ENCODE data around the gene LYRM1. TPM values are rescaled to one million over a fixed set of nuclear protein-coding genes. Genes with fewer than 3 reads are reported as not detected.
A peak's percentile ranks its signal among the peaks of the same experiment; 100 is the strongest.

Gene LYRM1
- total and polyA plus RNA-seq, 12 donors: 37.4 to 69.4 (median 53.4) TPM

DNA sequence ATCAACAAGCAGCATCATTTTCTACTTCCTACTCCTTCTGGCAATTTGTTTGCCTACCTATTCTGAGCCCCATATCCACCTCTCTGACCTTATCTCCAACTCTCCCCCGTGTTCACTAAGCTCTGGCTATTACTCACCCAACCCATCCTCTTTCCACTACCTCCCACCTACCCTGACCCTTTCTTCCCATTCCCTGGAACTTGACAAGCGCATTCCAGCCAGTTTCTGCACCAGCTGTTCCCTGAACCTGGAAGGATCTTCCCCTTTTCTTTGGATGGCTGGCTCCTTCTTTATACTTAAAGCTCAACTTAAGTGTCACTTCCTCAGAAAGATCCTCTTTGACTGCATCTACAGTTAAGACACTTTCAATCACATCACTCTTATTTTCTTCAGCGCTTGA is 2.6 kb upstream of the LYRM1 start:
- no peaks in the 10 kb centered on the region for H3K27me3 ChIP-seq
- H3K9me3 ChIP-seq: no peaks in the 10 kb centered on the region
- H3K36me3 ChIP-seq: peaks cover 0 to 49% (median 8%) of the 10 kb centered on the region in 9 donors
- WGBS, 2 donors: 68% methylated on average over 3 of the region's 3 CpGs
- TF ChIP-seq, protein P1, sequence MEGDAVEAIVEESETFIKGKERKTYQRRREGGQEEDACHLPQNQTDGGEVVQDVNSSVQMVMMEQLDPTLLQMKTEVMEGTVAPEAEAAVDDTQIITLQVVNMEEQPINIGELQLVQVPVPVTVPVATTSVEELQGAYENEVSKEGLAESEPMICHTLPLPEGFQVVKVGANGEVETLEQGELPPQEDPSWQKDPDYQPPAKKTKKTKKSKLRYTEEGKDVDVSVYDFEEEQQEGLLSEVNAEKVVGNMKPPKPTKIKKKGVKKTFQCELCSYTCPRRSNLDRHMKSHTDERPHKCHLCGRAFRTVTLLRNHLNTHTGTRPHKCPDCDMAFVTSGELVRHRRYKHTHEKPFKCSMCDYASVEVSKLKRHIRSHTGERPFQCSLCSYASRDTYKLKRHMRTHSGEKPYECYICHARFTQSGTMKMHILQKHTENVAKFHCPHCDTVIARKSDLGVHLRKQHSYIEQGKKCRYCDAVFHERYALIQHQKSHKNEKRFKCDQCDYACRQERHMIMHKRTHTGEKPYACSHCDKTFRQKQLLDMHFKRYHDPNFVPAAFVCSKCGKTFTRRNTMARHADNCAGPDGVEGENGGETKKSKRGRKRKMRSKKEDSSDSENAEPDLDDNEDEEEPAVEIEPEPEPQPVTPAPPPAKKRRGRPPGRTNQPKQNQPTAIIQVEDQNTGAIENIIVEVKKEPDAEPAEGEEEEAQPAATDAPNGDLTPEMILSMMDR (IDR thresholded peaks at IDR 0.05): no peak
- peaks cover 5 to 70% (median 43%) of the 10 kb centered on the region in 9 donors for H3K4me1 ChIP-seq
- DNase-seq: no peak
- H3K4me3 ChIP-seq: peak overlapping the region in 1 of 10 donors; percentile 73
- peak overlapping the region in 2 of 10 donors; percentile 95 to 97 for H3K27ac ChIP-seq
- ATAC-seq: no peak
- intact Hi-C loops (cut with DNase I): loop anchor here in 2 of 10 donors (2.0 to 5.0 kb wide), 2 partner anchors 46 to 47 kb away; no protein-coding TSS in a partner anchor

DNA sequence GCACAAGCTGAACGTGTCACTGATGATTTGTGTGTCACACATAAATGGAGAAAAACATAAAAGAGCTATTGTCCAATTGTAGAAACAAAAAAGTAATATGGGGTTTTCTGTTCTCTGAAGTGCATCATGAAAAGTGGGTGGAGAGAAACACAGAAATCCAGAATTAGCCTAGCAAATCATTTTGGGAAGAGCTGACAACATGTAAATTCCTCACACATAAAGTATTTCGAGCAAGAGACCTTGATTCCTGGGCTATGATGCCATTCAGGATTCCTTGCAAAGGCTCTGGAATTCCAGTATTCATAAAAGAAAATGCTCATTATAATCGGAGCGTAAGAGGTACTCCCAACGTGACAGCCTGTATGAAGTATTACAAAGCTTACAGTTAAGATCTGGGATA is 1.5 kb upstream of the LYRM1 start:
- H3K9me3 ChIP-seq: no peaks in the 10 kb centered on the region
- peaks cover 5 to 76% (median 55%) of the 10 kb centered on the region in 9 donors for H3K4me1 ChIP-seq
- TF ChIP-seq, protein P1 (IDR thresholded peaks at IDR 0.05): no peak
- H3K27ac ChIP-seq: peak overlapping the region in 9 of 10 donors; percentile 95 to 99 (median 98)
- ATAC-seq: no peak
- intact Hi-C loops (cut with DNase I): loop anchor here in 2 of 10 donors (2.0 to 5.0 kb wide), 2 partner anchors 47 to 48 kb away; no protein-coding TSS in a partner anchor
- no peaks in the 10 kb centered on the region for H3K27me3 ChIP-seq
- WGBS, 2 donors: 6 to 10% methylated on average over 5 of the region's 5 CpGs
- peaks cover 0 to 38% (median 8%) of the 10 kb centered on the region in 9 donors for H3K36me3 ChIP-seq
- H3K4me3 ChIP-seq: peak overlapping the region; percentile 62 to 86 (median 76)
- no peak for DNase-seq

DNA sequence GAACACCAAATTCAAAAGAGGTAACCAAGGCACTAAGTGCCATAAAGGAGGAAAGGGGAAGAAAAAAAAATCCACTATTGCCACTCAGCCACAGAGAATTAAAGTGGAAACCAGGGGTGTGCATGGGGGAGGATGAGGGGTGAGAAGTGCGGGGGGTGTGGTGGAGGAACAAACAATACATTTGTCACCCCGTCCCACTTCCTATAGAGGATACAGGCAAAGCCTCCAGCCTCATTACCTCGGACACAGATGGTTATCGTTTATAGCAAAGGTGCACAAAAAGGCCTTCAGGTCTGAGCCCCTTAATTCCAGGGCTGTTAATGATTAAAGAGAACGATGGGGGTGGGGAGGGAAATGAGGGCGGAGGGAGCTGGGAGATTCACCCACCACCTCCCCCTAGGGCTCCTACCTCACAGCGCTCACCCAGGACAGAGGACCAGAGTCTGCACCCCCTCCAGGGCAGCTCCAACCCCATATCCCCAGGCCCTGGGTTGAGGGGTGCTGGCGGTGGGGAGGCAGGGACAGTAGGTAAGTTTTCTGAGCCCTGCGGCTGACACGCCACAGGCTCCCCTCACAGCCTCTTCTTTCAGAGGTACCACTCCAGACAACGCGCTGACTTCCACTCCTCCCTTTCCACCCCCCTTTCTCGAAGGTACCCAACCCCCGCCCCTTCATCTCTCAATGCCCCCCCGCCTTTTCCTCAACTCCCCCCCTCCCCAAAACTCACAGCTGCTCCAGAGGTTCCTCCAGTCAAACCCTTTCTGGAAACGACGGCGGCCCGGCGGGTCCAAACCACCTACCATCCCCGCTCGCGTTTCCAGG is 883 bp upstream of the LYRM1 start:
- peak in 4 of 8 donors; percentile 1 to 27 (median 3) for ATAC-seq
- TF ChIP-seq, protein P1 (IDR thresholded peaks at IDR 0.05): no peak
- peak overlapping the region; percentile 95 to 99 (median 98) for H3K27ac ChIP-seq
- no peaks in the 10 kb centered on the region for H3K9me3 ChIP-seq
- 0 to 2% methylated on average over 22 to 23 of the region's 23 CpGs for WGBS, 2 donors
- no peaks in the 10 kb centered on the region for H3K27me3 ChIP-seq
- peaks cover 5 to 76% (median 60%) of the 10 kb centered on the region in 9 donors for H3K4me1 ChIP-seq
- no peak for DNase-seq
- H3K4me3 ChIP-seq: peak overlapping the region; percentile 62 to 86 (median 76)
- peaks cover 0 to 32% (median 6%) of the 10 kb centered on the region in 9 donors for H3K36me3 ChIP-seq
- intact Hi-C loops (cut with DNase I): loop anchor here (2.0 to 10.0 kb wide), 7 partner anchors 32 to 92 kb away; partner anchors contain the start of genes ERI2 (in 1 of the 10) and REXO5 (in 1 of the 10)

DNA sequence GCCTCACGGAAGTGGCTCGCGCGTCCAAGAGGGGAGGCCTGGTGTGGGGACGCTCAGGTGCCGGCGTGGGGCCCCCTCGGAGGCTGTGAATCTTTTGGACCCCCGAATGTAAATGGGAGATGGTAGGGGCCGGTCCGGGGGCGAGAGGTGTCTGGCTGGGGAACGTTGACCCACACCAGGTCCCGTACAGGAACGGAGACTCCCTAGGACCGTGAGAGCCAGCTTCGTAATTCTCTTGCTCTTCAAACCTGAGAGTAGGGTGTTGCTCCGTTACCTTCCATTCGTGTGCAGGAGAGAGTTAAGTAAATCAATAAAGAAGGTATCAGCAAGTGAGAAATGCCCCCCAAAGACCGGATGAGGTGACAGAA is 481 bp downstream of the LYRM1 start:
- Histone ChIP-seq H3K4me3 (peak overlapping the region; percentile 62 to 86 (median 76)), H3K4me1 (peaks cover 11 to 85% (median 73%) of the 10 kb centered on the region in 9 donors), H3K27ac (peak overlapping the region; percentile 95 to 99 (median 98)), H3K27me3 (no peaks in the 10 kb centered on the region), H3K9me3 (no peaks in the 10 kb centered on the region), H3K36me3 (peaks cover 0 to 18% (median under 1%) of the 10 kb centered on the region in 9 donors)
- WGBS, 2 donors: 0% methylated on average over 20 of the region's 20 CpGs
- TF ChIP-seq, protein P1 (IDR thresholded peaks at IDR 0.05): no peak
- peak in 4 of 8 donors; percentile 0 to 10 (median 4) for ATAC-seq
- DNase-seq: no peak
- intact Hi-C loops (cut with DNase I): loop anchor here in 8 of 10 donors (2.0 to 10.0 kb wide), 7 partner anchors 34 to 94 kb away; partner anchors contain the start of genes ERI2 (in 1 of the 8) and REXO5 (in 1 of the 8)

Data from heart right ventricle (tissue), 16 donors.